Measurements from ENCODE around the gene LYRM9. TPM values are rescaled to one million over a fixed set of nuclear protein-coding genes. Genes with fewer than 3 reads are reported as not detected.

The LYRM9 gene
- total RNA-seq, 4 donors from 2014 or later = 12.3 to 35.4 (median 15.2) TPM

DNA sequence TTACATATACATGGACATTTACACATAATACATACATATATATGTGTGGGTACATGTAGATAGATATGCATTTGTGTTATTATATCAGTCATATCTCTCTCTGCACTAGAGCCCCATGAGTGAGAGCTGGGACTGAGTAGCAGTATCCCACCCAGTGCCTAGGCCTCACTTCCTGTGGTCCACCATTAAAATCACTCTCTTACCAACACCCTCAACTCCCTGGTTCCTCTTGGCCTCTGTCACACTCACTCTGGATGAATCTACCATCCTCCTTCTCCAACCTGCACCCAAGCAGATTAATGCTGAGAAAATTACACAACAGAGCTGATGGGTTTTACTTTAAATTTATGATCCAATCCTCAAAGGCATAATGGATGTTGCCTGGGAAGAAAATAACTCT is 4.9 kb upstream of the LYRM9 start:
- no peak for TF ChIP-seq POLR2A (IDR thresholded peaks at IDR 0.05)
- TF ChIP-seq EP300 (IDR thresholded peaks at IDR 0.05) = no peak
- no peak for TF ChIP-seq POLR2AphosphoS5 (IDR thresholded peaks at IDR 0.05)
- TF ChIP-seq, protein P1, sequence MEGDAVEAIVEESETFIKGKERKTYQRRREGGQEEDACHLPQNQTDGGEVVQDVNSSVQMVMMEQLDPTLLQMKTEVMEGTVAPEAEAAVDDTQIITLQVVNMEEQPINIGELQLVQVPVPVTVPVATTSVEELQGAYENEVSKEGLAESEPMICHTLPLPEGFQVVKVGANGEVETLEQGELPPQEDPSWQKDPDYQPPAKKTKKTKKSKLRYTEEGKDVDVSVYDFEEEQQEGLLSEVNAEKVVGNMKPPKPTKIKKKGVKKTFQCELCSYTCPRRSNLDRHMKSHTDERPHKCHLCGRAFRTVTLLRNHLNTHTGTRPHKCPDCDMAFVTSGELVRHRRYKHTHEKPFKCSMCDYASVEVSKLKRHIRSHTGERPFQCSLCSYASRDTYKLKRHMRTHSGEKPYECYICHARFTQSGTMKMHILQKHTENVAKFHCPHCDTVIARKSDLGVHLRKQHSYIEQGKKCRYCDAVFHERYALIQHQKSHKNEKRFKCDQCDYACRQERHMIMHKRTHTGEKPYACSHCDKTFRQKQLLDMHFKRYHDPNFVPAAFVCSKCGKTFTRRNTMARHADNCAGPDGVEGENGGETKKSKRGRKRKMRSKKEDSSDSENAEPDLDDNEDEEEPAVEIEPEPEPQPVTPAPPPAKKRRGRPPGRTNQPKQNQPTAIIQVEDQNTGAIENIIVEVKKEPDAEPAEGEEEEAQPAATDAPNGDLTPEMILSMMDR (IDR thresholded peaks at IDR 0.05) = no peak
- H3K9me3 ChIP-seq = no peaks in the 10 kb centered on the region

DNA sequence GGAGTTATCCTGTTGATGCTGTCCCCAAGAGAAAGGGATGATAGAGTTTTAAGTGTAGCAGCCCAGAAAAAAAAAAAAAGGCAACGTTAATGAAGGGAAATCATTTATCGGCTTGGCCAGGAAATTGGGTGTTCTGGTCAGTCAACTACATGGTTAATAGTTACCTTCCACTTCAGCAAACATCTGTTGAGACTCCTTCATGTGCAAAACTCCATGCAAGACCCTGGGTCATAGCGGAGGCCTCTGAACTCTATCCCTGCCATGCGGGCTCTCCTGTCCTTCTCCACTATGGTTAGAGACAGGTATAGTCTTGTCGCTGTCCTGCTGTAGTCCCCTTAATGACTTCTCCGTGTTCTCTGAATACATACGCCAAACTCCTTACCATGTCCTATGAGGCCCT is 3.5 kb upstream of the LYRM9 start:
- Histone ChIP-seq H3K4me3 (no peak overlapping the region), H3K36me3 (no peaks in the 10 kb centered on the region), H3K9me3 (no peaks in the 10 kb centered on the region), H3K4me1 (peaks cover 14% of the 10 kb centered on the region), H3K27me3 (no peaks in the 10 kb centered on the region), H3K27ac (no peak overlapping the region)
- WGBS = 77% methylated on average over 7 of the region's 7 CpGs
- no peak for DNase-seq (ENCODE audit: low spot score in 2 of 2)
- TF ChIP-seq EP300 (IDR thresholded peaks at IDR 0.05) = no peak
- TF ChIP-seq, protein P1 (IDR thresholded peaks at IDR 0.05) = no peak
- no peak for TF ChIP-seq POLR2AphosphoS5 (IDR thresholded peaks at IDR 0.05)
- no peak for TF ChIP-seq POLR2A (IDR thresholded peaks at IDR 0.05)

More for the DNA sequence above, 4.9 kb upstream of the LYRM9 start:
- Histone ChIP-seq H3K4me1 (peaks cover 5% of the 10 kb centered on the region), H3K4me3 (no peak overlapping the region), H3K27me3 (no peaks in the 10 kb centered on the region), H3K36me3 (no peaks in the 10 kb centered on the region), H3K27ac (no peak overlapping the region)
- no peak for DNase-seq (ENCODE audit: low spot score in 2 of 2)

DNA sequence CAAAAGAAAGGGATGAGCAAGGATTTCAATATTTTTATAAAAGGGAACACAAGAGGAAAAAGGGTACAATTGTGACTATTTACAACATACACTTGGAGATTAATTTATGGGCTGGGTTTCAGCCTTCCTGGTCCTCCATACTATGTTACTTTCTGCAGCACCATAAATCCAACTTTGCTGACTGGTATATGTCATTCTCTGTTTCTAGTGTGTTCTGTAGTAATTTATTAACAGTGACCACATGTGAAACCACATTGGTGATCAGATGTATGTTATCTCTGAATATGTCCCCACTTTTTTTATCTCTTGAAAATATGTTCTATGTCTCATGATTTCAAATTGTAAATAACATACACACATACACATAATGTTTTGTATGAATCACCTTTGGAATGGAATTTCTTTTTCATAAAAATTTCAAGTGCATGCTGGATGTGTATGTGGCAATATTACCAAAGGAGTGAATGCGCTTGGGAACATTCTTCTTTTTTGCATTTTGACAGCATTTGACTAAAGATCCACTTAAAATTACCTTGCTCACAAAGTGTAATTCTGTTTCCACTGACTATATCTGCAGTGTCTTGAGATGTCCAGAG is 2.9 kb upstream of the LYRM9 start:
- Histone ChIP-seq H3K4me1 (peaks cover 14% of the 10 kb centered on the region), H3K36me3 (no peaks in the 10 kb centered on the region), H3K9me3 (no peaks in the 10 kb centered on the region), H3K4me3 (no peak overlapping the region), H3K27me3 (no peaks in the 10 kb centered on the region), H3K27ac (no peak overlapping the region)
- DNase-seq (ENCODE audit: low spot score in 2 of 2) = no peak
- WGBS = 89% methylated on average over 1 of the region's 1 CpG
- TF ChIP-seq, protein P1 (IDR thresholded peaks at IDR 0.05) = no peak
- no peak for TF ChIP-seq POLR2A (IDR thresholded peaks at IDR 0.05)
- no peak for TF ChIP-seq EP300 (IDR thresholded peaks at IDR 0.05)
- TF ChIP-seq POLR2AphosphoS5 (IDR thresholded peaks at IDR 0.05) = no peak

DNA sequence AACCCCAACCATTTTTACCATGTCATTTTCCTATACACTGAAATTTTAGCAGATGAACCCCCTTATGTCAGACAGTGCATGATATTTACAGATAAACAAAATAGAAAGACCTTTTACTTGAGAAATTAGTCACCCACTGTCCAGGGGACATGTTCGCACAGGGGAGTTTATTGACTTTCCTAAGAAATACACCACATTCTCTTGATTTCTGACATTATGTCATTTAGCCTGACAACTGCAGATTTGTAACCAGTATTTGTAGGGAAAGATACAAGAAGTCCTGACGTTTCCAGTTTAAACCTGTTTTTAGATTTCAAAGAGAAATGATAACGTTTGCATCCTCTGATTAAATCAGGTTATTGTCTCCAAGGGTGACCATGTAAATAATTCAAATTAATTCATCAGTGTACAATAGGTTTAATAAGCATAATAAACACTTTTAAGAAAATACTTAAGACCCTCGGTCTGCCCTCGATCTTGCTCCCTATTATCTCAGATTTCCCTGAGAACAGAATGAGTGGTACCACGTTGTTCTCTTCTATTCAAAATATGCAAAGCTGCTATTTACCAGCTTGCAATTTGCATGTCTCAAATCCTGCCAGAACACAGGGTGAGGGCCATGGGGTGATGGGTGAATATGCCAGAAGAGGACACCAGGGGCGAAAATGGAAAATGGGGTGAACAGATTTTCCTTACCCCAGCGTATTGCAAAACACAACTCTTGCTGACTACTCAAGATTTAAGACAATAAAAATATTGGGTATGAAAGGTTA is 2.1 kb upstream of the LYRM9 start:
- WGBS = 39% methylated on average over 8 of the region's 8 CpGs
- H3K27ac ChIP-seq = no peak overlapping the region
- no peak for TF ChIP-seq POLR2AphosphoS5 (IDR thresholded peaks at IDR 0.05)
- TF ChIP-seq POLR2A (IDR thresholded peaks at IDR 0.05) = no peak
- TF ChIP-seq, protein P1 (IDR thresholded peaks at IDR 0.05) = no peak
- TF ChIP-seq EP300 (IDR thresholded peaks at IDR 0.05) = no peak
- H3K9me3 ChIP-seq = no peaks in the 10 kb centered on the region
- no peaks in the 10 kb centered on the region for H3K27me3 ChIP-seq
- no peaks in the 10 kb centered on the region for H3K36me3 ChIP-seq
- DNase-seq (ENCODE audit: low spot score in 2 of 2) = no peak
- peaks cover 14% of the 10 kb centered on the region for H3K4me1 ChIP-seq
- H3K4me3 ChIP-seq = no peak overlapping the region

DNA sequence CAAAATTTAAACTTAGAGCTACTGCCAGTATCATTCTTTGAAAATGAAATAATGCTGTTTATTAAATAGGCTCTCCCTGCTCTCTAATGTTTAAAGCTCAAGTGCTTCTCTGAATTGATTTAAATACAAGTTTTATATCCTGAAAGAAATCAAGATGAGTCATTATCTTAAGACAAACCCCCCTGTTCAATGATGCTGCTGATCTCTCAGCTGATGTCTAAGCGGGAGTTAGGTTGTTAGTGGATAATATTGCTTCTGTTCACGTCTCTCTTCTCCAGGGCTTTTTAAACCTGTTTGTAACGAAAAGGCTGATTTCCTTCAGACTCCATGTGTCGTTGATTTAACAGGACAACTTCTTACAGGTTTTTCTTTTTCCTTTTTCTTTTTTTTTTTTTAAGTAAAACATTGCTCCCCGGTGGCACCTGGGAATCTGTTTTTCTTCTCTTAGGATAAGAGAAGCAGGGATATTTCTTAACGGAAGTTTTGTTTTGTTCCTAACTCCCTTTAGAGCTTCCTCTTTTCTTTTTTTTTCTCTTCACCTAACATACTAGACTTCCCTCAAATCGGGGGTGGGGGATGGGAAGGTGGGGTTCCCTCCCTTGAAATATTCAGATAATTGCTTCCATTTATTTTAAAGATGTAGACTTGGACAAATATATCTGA is 807 bp upstream of the LYRM9 start:
- H3K4me3 ChIP-seq = no peak overlapping the region
- H3K9me3 ChIP-seq = no peaks in the 10 kb centered on the region
- 18% methylated on average over 7 of the region's 7 CpGs for WGBS
- TF ChIP-seq POLR2A (IDR thresholded peaks at IDR 0.05) = no peak
- no peak for TF ChIP-seq POLR2AphosphoS5 (IDR thresholded peaks at IDR 0.05)
- TF ChIP-seq EP300 (IDR thresholded peaks at IDR 0.05) = no peak
- TF ChIP-seq, protein P1 (IDR thresholded peaks at IDR 0.05) = no peak
- no peak overlapping the region for H3K27ac ChIP-seq
- no peaks in the 10 kb centered on the region for H3K27me3 ChIP-seq
- H3K36me3 ChIP-seq = no peaks in the 10 kb centered on the region
- no peak for DNase-seq (ENCODE audit: low spot score in 2 of 2)
- H3K4me1 ChIP-seq = peaks cover 14% of the 10 kb centered on the region
